Ectodermal cell (in vitro differentiated cells): ENCODE measurements around the gene SOX13.
A peak's percentile ranks its signal among the peaks of the same experiment; 100 is the strongest.

Source experiments
- H3K27ac ChIP-seq: 2 replicates; pipeline ENCODE4 v1.7.0; 2013; ENCODE audit warnings: mild to moderate bottlenecking, low read depth, low read length; ENCODE audit not compliant: insufficient read depth, poor library complexity, severe bottlenecking
- H3K27me3 ChIP-seq: 2 replicates; pipeline ENCODE4 v1.7.0; 2013; ENCODE audit warnings: mild to moderate bottlenecking, low read length; ENCODE audit not compliant: insufficient read depth, control insufficient read depth, poor library complexity, severe bottlenecking
- H3K36me3 ChIP-seq: one replicate; pipeline ENCODE4 v1.7.0; 2013; ENCODE audit warnings: low read length; ENCODE audit not compliant: control insufficient read depth, insufficient read depth
- H3K4me1 ChIP-seq: one replicate; pipeline ENCODE4 v1.7.0; 2013; ENCODE audit warnings: low read length; ENCODE audit not compliant: control insufficient read depth, insufficient read depth
- H3K4me3 ChIP-seq: 2 replicates; pipeline ENCODE4 v1.7.0; 2013; ENCODE audit warnings: low read depth, low read length, control low read depth; ENCODE audit not compliant: insufficient read depth
- H3K9me3 ChIP-seq: 2 replicates; pipeline ENCODE4 v1.7.0; 2013; ENCODE audit warnings: mild to moderate bottlenecking, low read length, moderate library complexity; ENCODE audit not compliant: control insufficient read depth
- WGBS, 2 experiments: methylation state at CpG; one replicate each; pipeline ENCODE4 v1.1.7; 2013; ENCODE audit warnings: missing lambda C conversion rate in 2 of 2; 5-methylcytosine and 5-hydroxymethylcytosine counted together

The SOX13 gene

DNA sequence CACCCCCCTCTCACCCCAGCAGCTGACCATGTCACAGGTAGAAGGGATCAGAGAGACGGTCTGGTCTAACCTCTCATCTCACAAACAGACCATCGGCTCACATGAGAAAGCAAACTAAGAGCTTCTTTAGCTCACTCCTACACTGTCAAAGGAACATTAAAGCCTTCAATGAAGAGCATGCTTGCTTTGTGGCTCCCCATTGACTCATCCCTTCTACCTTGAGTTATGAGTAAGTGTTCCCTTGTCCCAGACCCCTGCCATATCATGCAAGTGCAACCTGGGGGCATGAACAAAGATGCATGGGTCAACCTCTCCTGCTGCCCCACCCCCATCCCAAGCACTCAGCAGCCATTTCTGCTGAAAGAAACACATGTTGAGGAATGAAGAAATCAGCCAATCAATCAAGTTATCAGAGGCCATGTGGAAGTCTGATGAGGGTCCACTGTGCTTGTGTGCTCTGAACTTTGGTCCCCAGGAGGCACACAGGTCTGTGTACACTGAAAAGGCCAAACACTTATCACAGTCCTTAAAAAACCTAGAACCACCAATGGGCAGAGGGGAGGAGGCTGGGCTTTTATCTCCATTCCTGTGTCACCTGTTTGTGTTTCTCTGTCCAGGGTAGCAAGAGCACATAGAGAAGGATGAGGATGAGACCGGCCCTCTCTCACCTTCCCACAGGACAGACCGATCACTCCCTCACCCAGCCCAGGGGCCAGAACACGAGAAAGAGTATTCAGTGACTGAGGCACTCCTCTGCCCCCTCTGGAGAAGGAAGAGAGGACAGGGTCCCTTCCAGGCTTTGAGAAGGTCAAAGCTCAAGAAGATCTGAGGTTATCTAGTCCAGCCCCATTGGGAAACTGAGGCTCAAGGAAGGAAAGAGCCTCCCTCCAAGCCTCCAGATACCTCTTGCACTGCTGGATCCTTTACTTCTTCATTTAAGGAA is 69.4 kb downstream of the SOX13 start:
- 78 to 87% methylated on average over 5 of the region's 5 CpGs for WGBS, 2 experiments
- Histone ChIP-seq H3K27me3 (peaks cover 4% of the 10 kb centered on the region), H3K9me3 (no peaks in the 10 kb centered on the region), H3K4me3 (no peak overlapping the region), H3K4me1 (peaks cover 7% of the 10 kb centered on the region), H3K36me3 (no peaks in the 10 kb centered on the region), H3K27ac (no peak overlapping the region)

GRCh38 chr1:204143276-204144041 is 70.5 kb downstream of the SOX13 start:
- no peak overlapping the region for H3K4me3 ChIP-seq
- H3K36me3 ChIP-seq = no peaks in the 10 kb centered on the region
- 88 to 90% methylated on average over 14 of the region's 14 CpGs for WGBS, 2 experiments
- H3K9me3 ChIP-seq = no peaks in the 10 kb centered on the region
- H3K4me1 ChIP-seq = peaks cover 15% of the 10 kb centered on the region
- peaks cover 4% of the 10 kb centered on the region for H3K27me3 ChIP-seq
- H3K27ac ChIP-seq = no peak overlapping the region

GRCh38 chr1:204145033-204145504 is 72.2 kb downstream of the SOX13 start:
- Histone ChIP-seq H3K36me3 (no peaks in the 10 kb centered on the region), H3K4me1 (peaks cover 15% of the 10 kb centered on the region), H3K4me3 (no peak overlapping the region), H3K27me3 (peaks cover 6% of the 10 kb centered on the region), H3K27ac (no peak overlapping the region), H3K9me3 (no peaks in the 10 kb centered on the region)
- 92 to 94% methylated on average over 4 of the region's 4 CpGs for WGBS, 2 experiments

DNA sequence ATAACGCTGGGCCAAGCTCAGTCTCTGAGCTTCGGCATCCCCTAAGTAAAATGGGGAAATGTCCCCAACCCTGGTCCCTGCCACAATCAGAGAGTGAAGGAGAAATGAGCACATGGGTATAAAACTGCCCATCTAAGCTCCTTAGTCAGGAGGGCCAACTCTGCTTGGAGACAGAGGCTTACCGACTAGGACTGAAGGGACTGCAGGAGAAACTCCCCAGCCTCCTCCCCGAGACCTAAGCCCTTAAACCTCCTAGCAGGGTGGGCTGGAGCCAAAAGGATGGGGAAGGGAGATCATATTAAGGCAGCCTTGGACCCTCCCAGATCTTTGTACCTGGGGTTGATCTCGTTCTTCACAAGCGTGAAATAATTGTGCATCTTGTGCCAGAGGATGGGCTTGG is 73.4 kb downstream of the SOX13 start:
- WGBS, 2 experiments = 88 to 94% methylated on average over 6 of the region's 6 CpGs
- H3K4me1 ChIP-seq = peaks cover 22% of the 10 kb centered on the region

DNA sequence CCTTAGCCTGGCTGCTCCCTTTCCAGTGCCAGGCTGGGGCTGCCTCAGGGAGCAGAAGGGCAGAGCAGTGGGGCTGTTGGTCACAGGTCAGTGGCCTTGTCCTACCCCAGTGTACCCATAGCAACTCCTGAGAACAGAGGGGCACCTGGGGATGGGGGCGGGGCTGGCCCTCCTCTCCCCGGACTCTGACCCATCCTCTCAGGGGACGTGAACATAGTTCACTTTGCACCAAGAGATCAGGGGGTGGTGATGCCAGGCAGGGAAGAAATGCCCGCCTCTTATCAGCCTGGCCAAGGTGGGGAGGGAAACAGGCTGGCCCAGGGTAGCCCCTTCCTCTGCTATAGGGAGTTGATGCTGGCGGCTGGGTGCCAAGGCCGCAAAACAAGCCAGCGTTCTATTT is 74.0 kb downstream of the SOX13 start:
- Histone ChIP-seq H3K4me1 (peaks cover 22% of the 10 kb centered on the region), H3K4me3 (no peak overlapping the region), H3K36me3 (no peaks in the 10 kb centered on the region), H3K27ac (no peak overlapping the region), H3K9me3 (no peaks in the 10 kb centered on the region), H3K27me3 (peaks cover 24% of the 10 kb centered on the region)
- WGBS, 2 experiments = 79 to 81% methylated on average over 7 of the region's 7 CpGs

More for the DNA sequence above, 73.4 kb downstream of the SOX13 start:
- Histone ChIP-seq H3K4me3 (no peak overlapping the region), H3K9me3 (no peaks in the 10 kb centered on the region), H3K27me3 (peaks cover 18% of the 10 kb centered on the region), H3K36me3 (no peaks in the 10 kb centered on the region), H3K27ac (no peak overlapping the region)

DNA sequence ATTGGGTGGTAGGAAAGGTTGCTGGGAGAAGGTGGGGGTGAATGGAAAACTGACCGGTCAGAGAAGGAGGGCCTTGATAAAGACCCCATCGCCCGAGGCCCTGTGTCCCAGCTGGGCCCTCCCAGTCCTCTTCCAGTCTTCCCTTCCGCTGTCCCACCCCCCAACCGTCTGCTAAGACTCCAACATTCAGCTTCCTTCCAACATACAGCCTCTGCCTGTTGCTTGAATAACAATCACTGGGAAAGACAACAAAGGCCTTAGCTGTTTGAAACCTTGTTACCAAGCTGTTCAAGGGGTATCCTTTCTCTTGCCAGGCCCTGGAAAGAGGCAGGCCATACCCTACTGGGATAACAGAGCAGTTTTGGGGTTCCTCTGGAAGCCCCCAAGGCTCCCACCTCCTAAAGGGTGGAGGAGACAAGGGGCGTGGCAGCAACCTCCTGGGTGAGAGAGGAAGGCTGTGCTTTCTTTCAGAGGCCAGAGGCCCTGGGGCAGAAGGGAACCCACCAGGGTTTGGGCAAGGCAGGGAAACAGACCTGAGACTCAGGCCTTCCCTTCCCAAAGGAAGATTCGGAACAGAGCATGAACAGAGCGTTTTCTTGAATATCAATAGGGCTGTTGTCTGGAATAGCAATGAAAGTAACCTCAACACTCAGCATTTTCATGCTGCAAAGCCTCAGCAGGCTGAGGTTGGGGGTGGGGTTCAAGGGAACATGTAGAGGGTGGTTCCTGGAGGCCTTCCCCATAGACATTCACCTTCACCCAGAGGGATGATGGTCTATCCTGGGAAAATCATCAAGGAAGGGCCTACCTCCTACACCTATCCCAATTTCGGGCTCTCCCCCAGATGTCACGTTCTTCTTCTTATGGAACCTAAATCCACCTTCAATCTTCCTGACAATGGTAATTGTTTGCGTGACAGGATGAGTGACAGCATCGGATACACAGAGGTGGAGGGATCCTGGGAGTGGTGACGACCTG is 74.8 kb downstream of the SOX13 start:
- Histone ChIP-seq H3K27me3 (peaks cover 31% of the 10 kb centered on the region), H3K9me3 (no peaks in the 10 kb centered on the region), H3K27ac (peak overlapping the region; percentile 38), H3K4me1 (peaks cover 22% of the 10 kb centered on the region), H3K36me3 (no peaks in the 10 kb centered on the region), H3K4me3 (no peak overlapping the region)
- WGBS, 2 experiments = 42 to 43% methylated on average over 13 of the region's 13 CpGs

DNA sequence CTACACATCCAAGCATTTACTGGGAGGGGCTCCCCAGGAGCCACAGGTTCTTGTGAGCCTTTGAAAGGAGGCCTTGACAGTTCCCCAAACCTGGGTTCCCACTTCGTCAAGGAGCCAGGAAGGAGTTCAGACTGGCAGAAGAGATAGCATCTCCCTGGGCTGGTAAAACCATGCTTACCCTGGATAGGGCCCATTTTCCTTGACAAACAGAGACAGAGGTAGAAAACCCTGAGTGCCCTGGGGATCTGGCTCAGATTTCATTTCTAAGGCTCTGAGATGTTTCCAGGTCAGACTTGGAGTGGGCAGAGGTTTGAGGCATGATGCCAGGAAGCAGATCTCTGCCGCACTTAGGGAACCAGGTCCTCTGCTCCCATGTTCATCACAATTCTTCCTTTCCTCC is 76.2 kb downstream of the SOX13 start:
- Histone ChIP-seq H3K9me3 (no peaks in the 10 kb centered on the region), H3K27ac (no peak overlapping the region), H3K27me3 (peaks cover 37% of the 10 kb centered on the region), H3K36me3 (no peaks in the 10 kb centered on the region), H3K4me3 (no peak overlapping the region), H3K4me1 (peaks cover 22% of the 10 kb centered on the region)
- 87 to 89% methylated on average over 2 of the region's 2 CpGs for WGBS, 2 experiments

- Histone ChIP-seq H3K4me1 (peaks cover 22% of the 10 kb centered on the region), H3K4me3 (no peak overlapping the region), H3K27me3 (peaks cover 37% of the 10 kb centered on the region), H3K9me3 (no peaks in the 10 kb centered on the region), H3K27ac (no peak overlapping the region), H3K36me3 (no peaks in the 10 kb centered on the region)
- 86 to 91% methylated on average over 16 of the region's 16 CpGs for WGBS, 2 experiments
Observed at GRCh38 chr1:204149635-204150565, 77.0 kb downstream of the SOX13 start.
